ENCODE results near the gene SELENOS. TPM values are rescaled to one million over a fixed set of nuclear protein-coding genes. Genes with fewer than 3 reads are reported as not detected.
A peak's percentile ranks its signal among the peaks of the same experiment; 100 is the strongest.

Gene SELENOS
- total and polyA plus RNA-seq, 12 donors = 28.4 to 192 (median 43.2) TPM

DNA sequence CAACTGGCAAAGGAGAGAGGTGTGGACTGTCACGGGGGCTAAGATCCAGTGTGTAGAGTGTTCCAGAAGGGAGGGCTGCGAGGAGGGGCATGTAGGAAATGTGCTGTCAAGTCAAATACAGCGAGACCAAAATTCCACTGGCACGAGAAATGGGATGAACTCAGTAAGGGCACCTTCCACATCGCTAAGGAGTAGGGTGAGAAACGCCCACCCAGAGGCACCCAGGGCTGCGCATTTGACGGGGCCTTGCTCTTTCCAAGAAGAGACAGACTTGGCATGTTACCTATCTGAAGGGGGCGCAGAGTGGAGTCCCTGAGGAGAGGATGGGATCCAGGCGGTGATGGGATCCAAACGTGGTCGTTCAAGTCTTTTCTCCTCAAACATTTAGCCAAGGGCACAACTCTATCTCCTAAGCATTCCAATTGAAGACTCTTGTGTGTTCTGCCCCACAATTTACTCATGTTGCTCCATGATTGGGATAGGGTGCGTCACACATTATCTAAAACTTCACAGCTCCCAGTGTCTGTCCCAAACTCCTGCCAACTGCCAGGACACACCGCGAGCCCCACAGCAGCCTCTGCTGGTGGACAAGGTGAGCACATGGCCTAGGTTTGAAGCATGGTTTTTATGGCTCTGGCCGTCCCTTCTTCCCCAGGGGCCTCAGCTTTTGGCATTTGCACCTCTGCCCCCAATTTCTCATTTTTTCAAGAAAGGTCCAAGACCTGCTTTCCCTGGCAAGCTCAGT lies 7.6 kb downstream of the SELENOS start:
- H3K27ac ChIP-seq = peak overlapping the region in 3 of 10 donors; percentile 11 to 51 (median 16)
- H3K36me3 ChIP-seq = peaks cover 0 to 64% (median 40%) of the 10 kb centered on the region in 9 donors
- H3K9me3 ChIP-seq = no peaks in the 10 kb centered on the region
- intact Hi-C loops (cut with DNase I) = loop anchor here in 3 of 10 donors (10.0 kb wide), 3 partner anchors 345 to 645 kb away; partner anchors contain the start of gene LRRK1 (in 1 of the 3)
- 72 to 79% methylated on average over 16 of the region's 16 CpGs for WGBS, 2 donors
- peak in 7 of 8 donors; percentile 42 to 74 (median 65) for ATAC-seq
- DNase-seq = peak; percentile 41 to 43
- H3K4me1 ChIP-seq = peaks cover 0 to 43% (median 16%) of the 10 kb centered on the region in 9 donors
- no peak overlapping the region for H3K4me3 ChIP-seq
- H3K27me3 ChIP-seq = no peaks in the 10 kb centered on the region
- TF ChIP-seq, protein P1, sequence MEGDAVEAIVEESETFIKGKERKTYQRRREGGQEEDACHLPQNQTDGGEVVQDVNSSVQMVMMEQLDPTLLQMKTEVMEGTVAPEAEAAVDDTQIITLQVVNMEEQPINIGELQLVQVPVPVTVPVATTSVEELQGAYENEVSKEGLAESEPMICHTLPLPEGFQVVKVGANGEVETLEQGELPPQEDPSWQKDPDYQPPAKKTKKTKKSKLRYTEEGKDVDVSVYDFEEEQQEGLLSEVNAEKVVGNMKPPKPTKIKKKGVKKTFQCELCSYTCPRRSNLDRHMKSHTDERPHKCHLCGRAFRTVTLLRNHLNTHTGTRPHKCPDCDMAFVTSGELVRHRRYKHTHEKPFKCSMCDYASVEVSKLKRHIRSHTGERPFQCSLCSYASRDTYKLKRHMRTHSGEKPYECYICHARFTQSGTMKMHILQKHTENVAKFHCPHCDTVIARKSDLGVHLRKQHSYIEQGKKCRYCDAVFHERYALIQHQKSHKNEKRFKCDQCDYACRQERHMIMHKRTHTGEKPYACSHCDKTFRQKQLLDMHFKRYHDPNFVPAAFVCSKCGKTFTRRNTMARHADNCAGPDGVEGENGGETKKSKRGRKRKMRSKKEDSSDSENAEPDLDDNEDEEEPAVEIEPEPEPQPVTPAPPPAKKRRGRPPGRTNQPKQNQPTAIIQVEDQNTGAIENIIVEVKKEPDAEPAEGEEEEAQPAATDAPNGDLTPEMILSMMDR (IDR thresholded peaks at IDR 0.05) = peak in 8 of 9 donors; percentile 12 to 62 (median 40)

DNA sequence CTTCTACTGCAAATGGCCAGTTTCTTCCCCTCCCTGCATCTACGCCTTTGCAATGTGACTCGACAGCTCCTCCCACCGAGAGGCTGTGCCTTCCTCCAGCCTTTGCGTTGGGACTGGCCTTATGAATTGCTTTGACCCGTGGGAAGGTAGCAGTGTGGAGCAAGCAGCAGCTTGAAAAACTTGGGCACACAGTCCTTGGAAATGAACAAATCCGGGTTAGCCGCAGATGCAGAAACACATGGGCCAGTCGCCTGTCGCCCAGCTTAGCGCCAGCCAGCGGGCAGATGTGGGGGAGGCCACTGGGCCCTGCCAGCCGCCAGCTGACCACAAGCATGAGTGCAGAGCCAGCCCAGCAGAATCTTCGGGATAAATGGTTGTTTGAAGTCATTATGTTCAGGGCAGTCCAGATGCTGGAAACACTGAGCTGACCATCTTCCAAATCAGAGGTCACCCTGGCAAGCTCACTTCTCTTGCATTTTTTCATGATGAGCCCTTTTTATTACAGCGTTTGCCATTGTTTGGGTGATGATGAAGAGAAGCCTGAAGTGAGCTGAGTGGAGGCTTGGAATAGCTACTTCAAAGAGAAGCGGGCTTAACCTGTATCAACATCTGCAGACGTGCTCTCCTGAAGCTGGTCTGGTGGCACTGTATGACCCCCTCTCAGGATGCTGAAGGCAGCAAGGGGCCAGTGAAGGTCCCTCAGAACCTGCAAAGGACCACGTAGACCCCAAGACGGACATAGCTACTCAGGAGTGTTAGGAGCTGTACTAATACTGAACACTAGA lies 9.8 kb downstream of the SELENOS start:
- H3K27ac ChIP-seq = peak overlapping the region in 7 of 10 donors; percentile 31 to 70 (median 53)
- no peak overlapping the region for H3K4me3 ChIP-seq
- H3K9me3 ChIP-seq = no peaks in the 10 kb centered on the region
- ATAC-seq (peak; percentile 19 to 63 (median 42)), DNase-seq (no peak)
- TF ChIP-seq, protein P1 (IDR thresholded peaks at IDR 0.05) = no peak
- 62 to 69% methylated on average over 18 of the region's 18 CpGs for WGBS, 2 donors
- no peaks in the 10 kb centered on the region for H3K27me3 ChIP-seq
- H3K36me3 ChIP-seq = peaks cover 0 to 42% (median 21%) of the 10 kb centered on the region in 9 donors
- H3K4me1 ChIP-seq = peaks cover 0 to 46% (median 9%) of the 10 kb centered on the region in 9 donors
- intact Hi-C loops (cut with DNase I) = loop anchor here in 3 of 10 donors (10.0 kb wide), 3 partner anchors 343 to 643 kb away; partner anchors contain the start of gene LRRK1 (in 1 of the 3)

DNA sequence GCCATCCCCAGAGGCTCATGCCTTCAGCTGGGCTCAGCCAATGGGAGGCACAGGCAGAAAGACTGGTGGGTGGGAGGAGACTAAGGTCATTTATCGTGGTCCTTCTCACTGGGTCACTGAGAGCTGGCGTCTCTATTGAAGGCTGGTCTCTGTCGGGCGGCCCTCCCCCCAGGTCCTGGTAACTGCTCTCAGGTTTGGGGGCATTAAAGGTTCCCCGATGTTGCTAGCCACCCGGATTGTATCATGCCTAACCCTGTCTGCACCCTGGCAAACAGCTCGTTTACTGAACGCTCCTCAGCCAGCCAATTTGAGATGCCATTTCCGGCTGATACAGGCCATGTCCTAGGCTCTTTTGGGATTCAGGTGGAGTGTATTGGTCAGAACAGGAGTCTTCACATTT lies 10.5 kb downstream of the SELENOS start:
- Histone ChIP-seq H3K27me3 (no peaks in the 10 kb centered on the region), H3K4me3 (no peak overlapping the region), H3K27ac (peak overlapping the region in 6 of 10 donors; percentile 31 to 70 (median 56)), H3K9me3 (no peaks in the 10 kb centered on the region), H3K4me1 (peaks cover 0 to 46% (median 9%) of the 10 kb centered on the region in 9 donors), H3K36me3 (peaks cover 0 to 35% (median 15%) of the 10 kb centered on the region in 9 donors)
- WGBS, 2 donors = 68 to 70% methylated on average over 9 of the region's 9 CpGs
- no peak for DNase-seq
- TF ChIP-seq, protein P1 (IDR thresholded peaks at IDR 0.05) = no peak
- ATAC-seq = peak in 2 of 8 donors; percentile 2 to 6
- intact Hi-C loops (cut with DNase I) = loop anchor here in 3 of 10 donors (10.0 kb wide), 3 partner anchors 342 to 642 kb away; partner anchors contain the start of gene LRRK1 (in 1 of the 3)

DNA sequence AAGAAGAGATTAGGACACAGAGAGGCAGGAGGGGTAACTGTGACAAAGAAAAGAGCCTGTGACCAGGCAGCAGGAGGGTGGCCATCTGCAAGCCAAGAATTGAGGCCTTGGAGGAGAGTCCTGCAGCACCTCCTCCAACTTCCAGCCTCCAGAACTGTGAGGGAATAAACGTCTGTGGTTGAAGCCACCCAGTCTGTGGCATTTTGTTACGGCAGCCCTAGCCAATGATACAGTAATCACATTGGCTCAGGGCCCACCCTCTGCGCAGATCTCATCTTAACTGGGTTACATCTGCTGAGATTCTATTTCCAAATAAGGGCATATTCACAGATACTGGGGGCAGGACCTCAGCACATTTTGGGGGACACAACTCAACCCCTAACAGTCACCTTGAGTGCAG lies 11.3 kb downstream of the SELENOS start:
- Histone ChIP-seq H3K36me3 (peaks cover 0 to 27% (median 7%) of the 10 kb centered on the region in 9 donors), H3K27me3 (no peaks in the 10 kb centered on the region), H3K4me3 (no peak overlapping the region), H3K27ac (peak overlapping the region in 4 of 10 donors; percentile 2 to 70 (median 32)), H3K9me3 (no peaks in the 10 kb centered on the region), H3K4me1 (peaks cover 0 to 46% (median 9%) of the 10 kb centered on the region in 9 donors)
- TF ChIP-seq, protein P1 (IDR thresholded peaks at IDR 0.05) = no peak
- DNase-seq (no peak), ATAC-seq (no peak)
- 63 to 64% methylated on average over 3 of the region's 3 CpGs for WGBS, 2 donors
- intact Hi-C loops (cut with DNase I) = loop anchor here in 3 of 10 donors (10.0 kb wide), 3 partner anchors 341 to 641 kb away; partner anchors contain the start of gene LRRK1 (in 1 of the 3)
